Measurements from ENCODE around the gene MEPE.

MEPE gene

GRCh38 chr4:87843936-87844335 lies 11.2 kb downstream of the MEPE start:
- DNase-seq, result peak; percentile 18

DNA sequence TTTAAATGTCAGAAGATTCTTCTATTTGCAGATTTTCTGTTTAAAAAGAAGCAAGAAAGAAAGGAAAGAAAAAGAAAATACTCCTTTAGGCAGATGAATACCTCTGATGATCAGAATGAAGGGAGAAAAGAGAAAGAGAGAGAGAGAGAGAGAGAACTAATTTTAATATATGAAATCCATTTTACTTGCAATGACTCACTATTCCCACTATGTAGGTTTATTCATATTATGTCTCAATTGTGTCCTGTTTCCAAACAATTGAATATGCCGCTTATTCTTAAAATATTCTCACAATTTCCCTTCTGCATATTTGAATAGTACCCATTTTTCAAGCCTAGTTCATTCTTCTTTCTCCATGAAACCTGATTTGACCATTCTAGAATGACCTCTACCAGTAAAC lies 11.7 kb downstream of the MEPE start:
- DNase-seq, result no peak

DNA sequence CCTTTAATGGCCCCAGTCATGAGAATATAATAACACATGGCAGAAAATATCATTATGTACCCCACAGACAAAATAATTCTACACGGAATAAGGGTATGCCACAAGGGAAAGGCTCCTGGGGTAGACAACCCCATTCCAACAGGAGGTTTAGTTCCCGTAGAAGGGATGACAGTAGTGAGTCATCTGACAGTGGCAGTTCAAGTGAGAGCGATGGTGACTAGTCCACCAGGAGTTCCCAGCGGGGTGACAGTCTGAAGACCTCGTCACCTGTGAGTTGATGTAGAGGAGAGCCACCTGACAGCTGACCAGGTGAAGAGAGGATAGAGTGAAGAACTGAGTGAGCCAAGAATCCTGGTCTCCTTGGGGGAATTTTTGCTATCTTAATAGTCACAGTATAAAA lies 13.5 kb downstream of the MEPE start:
- DNase-seq, result no peak

DNA sequence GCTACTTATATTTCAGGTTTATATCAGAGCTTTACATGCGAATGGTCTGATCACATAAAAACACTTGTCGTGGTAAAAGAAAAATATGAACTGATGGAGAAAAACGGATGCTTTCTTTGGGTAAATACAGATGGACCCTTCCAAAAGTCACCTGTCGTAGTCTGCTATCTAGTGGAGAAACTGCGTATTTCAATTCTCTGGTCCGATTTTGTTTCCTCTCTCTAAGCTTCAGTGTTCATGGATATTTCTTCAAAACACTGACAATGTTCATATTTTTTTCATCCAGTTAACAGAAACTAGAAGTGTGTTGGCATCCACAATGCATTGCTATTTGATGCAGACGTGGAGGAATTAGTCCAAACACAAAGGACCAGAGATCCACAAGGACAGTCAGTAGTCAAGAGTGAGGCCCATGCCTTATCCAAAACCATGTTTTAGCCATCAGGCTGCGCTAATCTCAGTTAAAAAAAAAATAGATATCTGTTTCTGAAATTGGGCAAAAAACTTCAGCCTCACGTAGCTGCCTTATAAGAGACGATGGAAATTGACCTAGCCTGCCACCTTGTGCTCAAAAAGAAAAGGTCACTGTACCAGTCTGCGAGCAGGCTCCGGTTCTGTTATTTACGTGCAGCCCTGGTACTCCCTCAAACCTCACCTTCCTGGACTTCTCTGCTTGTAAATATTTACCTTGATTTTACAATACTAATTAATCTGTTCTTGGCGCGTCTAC lies 16.0 kb downstream of the MEPE start:
- DNase-seq, result peak; percentile 83

DNA sequence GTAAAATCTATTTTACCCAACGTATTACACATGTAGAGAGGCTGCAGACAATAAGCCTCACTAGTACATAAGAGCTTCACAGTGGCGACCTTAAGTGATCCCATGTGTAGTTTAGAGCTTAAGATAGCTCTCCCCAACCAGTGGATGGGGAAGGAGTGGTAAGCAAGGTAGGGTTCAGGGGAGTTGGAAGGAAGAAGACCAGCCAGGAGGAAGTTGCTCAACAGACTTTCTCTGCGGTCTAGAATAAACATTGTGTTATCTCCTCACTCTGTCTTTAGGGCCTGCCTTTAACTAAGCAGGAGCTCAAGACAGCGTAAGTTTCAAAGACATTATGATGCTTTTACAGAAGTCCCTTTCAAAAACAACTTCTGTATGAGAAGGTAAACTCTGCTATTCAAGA lies 16.8 kb downstream of the MEPE start:
- peak; percentile 65 for DNase-seq

DNA sequence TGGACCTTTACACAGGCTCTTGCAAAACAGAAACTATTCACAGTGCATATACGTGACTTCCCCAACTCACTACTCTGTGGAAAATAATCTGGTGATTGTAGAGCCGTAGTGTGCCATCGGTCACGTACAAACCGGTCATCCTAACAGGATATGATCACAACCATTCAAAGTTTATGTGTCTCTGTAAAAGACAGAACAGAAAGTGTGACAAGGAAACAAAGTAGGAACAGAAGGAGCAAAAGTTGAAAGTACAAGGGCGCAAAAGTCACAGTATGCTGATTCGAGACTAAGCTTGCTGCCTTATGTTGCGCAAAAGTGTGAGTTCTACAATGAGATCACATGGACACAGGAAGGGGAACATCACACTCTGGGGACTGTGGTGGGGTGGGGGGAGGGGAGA lies 18.6 kb downstream of the MEPE start:
- no peak for DNase-seq

GRCh38 chr4:87851953-87852352 lies 19.2 kb downstream of the MEPE start:
- DNase-seq, result no peak

GRCh38 chr4:87853108-87853507 lies 20.3 kb downstream of the MEPE start:
- peak; percentile 70 for DNase-seq

DNA sequence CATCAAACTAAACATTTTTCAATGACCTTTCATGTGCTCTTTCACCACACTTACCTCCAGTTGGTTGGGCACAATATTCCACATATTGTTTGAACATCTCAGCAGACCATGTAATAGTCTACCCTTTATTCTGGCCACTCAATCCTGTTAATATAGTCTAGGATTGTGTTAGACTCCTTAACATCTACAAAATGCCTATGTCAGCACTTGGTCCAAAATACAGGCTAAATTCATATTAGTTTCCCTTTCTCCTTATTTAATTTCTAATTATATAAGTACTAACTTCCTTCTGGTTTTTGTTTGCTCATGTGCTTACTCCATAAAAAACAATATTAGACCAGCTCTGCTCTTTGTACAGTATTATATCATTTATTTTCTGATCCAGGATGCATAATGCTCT lies 21.1 kb downstream of the MEPE start:
- DNase-seq, result no peak

- no peak for DNase-seq
Observed at GRCh38 chr4:87855559-87855958, 22.8 kb downstream of the MEPE start.

DNA sequence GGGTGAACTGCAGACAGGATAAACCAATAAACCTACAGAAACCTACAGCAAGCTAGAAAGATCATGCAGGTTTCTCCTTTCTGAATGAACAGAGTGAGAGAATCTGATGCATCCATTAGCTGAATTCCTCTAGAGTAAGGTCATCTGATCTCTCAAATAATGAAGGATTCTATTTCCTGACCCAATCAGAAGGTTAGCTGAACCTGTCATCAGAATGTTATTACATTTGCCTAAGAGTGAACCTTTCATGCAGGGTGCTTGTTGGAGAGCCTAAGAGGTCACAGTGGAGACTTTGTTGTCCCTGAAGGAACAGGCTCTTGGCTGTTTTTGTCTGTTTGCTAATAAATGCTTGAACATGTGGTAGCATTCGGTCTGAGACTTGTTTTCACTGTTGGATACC lies 24.0 kb downstream of the MEPE start:
- no peak for DNase-seq

DNA sequence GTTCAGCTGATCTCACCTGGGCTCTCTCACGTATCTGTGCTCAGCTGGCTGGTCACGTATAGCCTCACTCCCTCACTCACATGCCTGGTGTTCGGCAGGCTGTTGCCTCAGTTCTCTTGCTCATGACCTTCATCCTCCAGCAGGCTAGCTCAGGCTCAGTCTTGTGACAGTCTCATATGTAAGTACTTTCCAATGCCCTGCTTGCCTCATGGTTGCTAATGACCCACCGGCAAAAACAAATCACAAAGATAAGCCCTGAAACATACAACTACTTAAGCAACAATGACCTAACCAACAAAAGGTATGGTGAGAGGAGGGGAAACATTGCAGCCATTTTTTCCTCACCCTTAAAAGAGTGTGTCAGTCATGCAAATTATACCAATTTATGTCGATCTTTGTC lies 25.0 kb downstream of the MEPE start:
- no peak for DNase-seq

GRCh38 chr4:87862236-87862635 lies 29.5 kb downstream of the MEPE start:
- no peak for DNase-seq

DNA sequence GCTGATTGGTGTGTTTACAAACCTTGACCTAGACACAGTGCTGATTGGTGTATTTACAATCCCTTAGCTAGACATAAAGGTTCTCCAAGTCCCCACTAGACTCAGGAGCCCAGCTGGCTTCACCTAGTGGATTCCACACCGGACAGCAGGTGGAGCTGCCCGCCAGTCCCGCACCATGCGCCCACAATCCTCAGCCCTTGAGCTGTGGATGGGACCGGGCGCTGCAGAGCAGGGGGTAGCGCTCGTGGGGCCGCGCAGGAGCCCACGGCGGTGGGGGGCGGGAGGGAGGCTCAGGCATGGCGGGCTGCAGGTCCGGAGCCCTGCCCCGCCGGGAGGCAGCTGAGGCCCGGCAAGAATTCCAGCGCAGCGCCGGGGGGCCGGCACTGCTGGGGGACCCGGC lies 30.7 kb downstream of the MEPE start:
- no peak for DNase-seq

DNA sequence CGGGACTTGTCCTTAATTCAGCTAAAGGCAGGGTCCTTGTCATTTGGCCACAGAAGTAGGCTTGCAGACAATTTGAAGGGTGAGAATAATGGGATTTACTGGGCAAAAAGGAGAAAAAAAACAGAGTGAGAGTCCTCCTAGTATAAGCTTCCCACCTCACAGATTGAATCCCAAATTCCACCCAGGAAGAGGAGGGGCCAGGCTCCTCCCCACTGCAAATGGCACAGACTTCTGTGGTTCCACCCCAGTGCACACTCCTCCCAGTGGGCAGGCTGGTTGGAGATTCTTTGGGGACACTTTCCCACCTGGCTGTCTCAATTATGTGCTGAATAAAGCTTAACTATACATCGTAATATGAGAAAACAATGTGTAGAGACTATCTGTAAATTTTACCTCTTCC lies 31.6 kb downstream of the MEPE start:
- no peak for DNase-seq

GRCh38 chr4:87865288-87865687 lies 32.5 kb downstream of the MEPE start:
- no peak for DNase-seq

DNA sequence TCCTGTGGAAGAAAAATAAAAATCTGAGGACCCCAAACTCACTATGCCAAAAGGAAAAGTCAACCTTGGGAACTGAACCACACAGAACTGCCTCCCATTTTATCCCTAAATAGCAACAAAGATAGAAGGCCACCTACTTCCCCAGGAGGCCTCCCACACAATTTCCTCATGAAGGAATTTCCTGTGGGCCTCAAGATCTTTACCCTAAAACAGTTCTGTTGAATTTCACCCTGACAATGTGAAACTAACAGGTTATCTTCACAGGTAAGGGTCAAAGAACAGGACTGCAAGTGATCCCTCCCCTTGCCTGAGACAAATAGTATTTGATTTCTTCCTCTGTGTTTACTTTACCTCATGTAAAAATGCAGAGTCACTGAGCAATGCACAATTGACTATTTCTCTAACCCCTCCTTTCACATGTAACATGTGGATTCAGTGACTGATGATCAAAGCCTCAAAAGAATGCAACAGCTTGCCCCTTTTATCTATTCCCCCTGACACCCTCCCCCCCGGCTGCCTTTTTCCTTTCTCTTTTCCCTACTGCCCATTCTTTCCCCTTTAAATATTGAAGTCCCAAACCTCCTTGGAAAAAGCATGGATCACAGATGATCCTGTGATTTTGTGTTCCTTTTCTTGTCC lies 33.3 kb downstream of the MEPE start:
- no peak for DNase-seq

DNA sequence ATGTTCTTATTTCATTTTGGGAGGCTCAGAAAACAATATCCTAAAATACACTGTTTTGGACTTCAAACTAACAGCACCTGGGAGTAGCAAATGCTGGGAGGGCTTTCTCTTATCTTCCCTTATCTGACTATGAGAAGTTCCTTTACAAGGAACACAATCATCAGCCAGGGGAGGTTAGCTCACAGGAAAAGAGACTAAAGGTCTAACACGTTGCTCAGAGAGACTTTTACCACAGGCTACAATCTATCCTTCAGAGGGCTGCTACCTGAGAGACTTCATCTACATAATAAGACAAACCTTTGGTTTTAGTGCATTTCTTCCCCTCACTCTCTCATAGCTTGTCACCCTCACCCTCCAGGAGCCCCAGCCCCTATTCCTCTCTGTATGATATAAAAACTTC lies 35.8 kb downstream of the MEPE start:
- DNase-seq, result no peak

GRCh38 chr4:87872028-87872427 lies 39.3 kb downstream of the MEPE start:
- DNase-seq, result no peak

GRCh38 chr4:87875191-87875590 lies 42.4 kb downstream of the MEPE start:
- DNase-seq, result no peak

- DNase-seq, result no peak
Observed at GRCh38 chr4:87880106-87880505, 47.3 kb downstream of the MEPE start.

DNA sequence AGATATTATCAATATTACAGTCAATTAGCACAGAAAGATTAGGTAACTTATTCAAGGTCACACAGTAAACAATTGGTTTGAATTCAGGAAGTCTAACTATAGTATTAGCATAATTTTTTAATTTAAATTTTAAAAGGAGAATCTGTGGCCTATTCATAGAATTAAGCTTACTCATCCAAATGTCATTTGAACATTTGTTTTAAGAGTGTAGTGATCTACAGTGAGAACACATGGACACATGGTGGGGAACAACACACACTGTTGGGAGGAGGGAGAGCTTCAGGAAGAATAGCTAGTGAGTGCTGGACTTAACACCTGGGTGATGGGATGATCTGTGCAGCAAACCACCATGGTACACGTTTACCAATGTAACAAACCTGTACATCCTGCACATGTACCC lies 48.3 kb downstream of the MEPE start:
- DNase-seq, result no peak

DNA sequence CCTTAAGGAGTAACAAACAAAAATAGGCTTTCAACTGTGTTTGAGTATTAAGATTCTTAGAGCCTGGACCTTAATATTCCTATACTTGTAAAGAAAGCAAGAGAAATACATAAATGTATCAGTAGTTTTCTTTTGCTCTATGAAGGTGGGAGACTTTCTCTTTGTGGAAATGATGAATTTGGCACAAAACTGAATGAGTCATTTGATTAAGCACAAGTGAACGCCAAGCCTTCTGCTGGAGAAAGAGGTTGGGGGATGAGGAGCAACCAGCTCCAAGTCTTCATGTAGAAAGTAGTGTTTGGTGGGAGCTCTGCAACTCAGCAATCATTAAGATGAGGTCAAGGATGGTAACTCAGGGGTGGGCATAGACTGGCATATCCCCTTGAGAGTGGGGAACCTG lies 49.6 kb downstream of the MEPE start:
- DNase-seq, result no peak

GRCh38 chr4:87882861-87883260 lies 50.1 kb downstream of the MEPE start:
- no peak for DNase-seq

DNA sequence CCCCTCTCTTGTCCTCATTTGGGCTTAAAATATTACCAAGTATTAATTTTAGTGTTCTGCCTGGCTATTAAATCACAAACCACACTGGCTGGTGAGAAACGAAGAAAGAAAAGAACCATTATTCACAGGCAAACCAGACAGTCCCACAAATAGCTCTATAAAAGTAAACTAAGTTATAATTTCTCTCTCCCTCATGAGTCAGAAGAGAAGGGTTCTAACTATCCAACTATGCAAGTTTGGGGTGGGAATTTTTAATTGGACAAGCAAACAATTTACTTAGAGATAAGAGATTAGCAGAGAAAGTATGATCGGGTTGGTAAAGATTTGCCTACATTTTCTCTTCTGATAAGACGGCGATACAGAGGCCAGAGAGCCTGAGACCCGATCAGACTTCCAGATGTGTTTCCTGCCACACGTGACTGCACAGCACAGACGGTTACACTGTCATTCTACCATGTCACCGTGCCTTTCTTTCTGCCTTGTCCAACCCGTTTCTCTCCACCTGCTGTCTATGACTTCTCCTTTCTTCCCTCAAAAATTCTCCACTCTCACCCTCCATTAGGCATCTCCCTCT lies 52.3 kb downstream of the MEPE start:
- DNase-seq, result peak; percentile 67
